GM12801 (cell line): ENCODE results near the gene COL27A1.

Experiments used
- CTCF ChIP-seq: IDR thresholded peaks from one replicate; pipeline ENCODE4 v1.5.1; 2011; ENCODE audit warnings: control low read depth; ENCODE audit not compliant: insufficient read length; ENCODE audit errors: extremely low read depth

Gene COL27A1

GRCh38 chr9:114207034-114207810 is 51.9 kb downstream of the COL27A1 start:
- TF ChIP-seq CTCF = no peak

GRCh38 chr9:114207845-114208244 is 52.5 kb downstream of the COL27A1 start:
- TF ChIP-seq CTCF = no peak

GRCh38 chr9:114209151-114209550 is 53.8 kb downstream of the COL27A1 start:
- no peak for TF ChIP-seq CTCF

GRCh38 chr9:114210136-114210535 is 54.8 kb downstream of the COL27A1 start:
- no peak for TF ChIP-seq CTCF

GRCh38 chr9:114210691-114211276 is 55.4 kb downstream of the COL27A1 start:
- no peak for TF ChIP-seq CTCF

GRCh38 chr9:114212826-114213225 is 57.5 kb downstream of the COL27A1 start:
- TF ChIP-seq CTCF = no peak

- TF ChIP-seq CTCF = no peak
Measured at GRCh38 chr9:114213566-114213965, 58.2 kb downstream of the COL27A1 start.
